GM21423 (cell line): ENCODE measurements around the gene PARN.
A peak's percentile ranks its signal among the peaks of the same experiment; 100 is the strongest.

Experiments
- ATAC-seq: cut with Tn5 transposase; IDR thresholded peaks from one replicate; pipeline ENCODE4 v1.9.1; 2021; ENCODE audit warnings: mild to moderate bottlenecking, moderate library complexity; ENCODE audit not compliant: unreplicated experiment

PARN gene

GRCh38 chr16:14530046-14530445, 100.0 kb downstream of the PARN start:
- ATAC-seq: no peak

DNA sequence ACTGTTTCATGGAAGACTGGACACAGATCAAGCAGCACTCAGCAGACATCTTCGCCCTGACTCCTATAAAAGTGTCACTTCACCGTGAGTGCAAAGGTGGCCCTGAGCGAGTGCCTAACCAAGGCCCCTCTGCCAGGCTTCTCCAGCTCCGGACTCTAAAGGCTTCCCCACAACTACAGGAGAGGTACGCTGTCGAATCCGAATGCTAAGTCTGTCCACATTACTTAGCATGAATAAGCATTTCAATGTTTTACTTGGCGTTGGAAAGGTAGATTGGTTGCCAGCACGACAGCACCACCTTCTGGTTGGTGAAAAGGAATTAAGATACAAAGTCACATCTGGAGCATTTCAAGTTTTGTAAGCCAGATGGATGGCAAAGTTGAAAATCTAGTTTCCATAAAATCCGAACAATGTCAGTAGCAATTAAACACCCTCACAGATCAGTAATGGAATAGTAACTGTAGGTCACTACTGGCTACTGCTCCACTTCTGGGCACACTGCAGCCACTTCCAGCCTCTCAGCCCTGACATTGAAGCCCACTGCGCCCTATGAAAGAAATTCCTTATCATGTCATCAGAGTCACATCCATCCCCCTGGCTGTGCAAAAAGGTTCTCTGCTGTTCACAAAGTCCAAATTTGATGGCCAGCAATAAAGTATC, 100.9 kb downstream of the PARN start:
- ATAC-seq: no peak

- no peak for ATAC-seq
Measured at GRCh38 chr16:14528306-14528705, 101.8 kb downstream of the PARN start.

DNA sequence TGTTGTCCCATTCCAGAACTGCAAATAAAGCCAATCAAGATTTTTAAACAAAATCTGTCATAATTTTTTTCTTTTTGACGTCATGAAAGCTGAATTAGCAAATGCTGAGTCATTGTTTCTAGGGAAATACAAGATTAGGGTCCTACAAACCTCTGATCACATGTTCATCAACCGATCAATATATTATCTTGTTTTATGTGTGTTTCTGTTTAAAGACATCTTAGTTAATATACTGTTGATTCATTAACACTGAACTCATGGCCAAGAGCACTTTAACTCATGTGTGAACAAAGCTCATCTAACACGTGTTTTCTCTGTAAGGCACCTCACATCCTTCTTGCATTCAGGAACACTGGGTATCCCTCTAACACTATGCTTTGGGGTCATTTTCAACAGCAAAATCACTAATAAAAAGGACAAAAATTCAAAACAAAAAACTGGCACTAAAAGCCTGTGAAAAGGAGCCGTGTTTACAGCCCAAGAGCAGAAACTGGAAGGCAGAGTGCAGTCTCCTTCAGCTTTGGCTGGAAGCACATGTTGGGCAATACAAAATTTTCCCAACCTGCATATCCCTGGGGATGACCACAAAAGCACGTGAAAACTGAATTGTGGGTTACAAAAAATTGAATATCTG, 102.5 kb downstream of the PARN start:
- ATAC-seq: no peak

- no peak for ATAC-seq
Measured at GRCh38 chr16:14525596-14525995, 104.5 kb downstream of the PARN start.

- ATAC-seq: no peak
Measured at GRCh38 chr16:14524979-14525378, 105.1 kb downstream of the PARN start.

GRCh38 chr16:14523632-14524031, 106.4 kb downstream of the PARN start:
- no peak for ATAC-seq

DNA sequence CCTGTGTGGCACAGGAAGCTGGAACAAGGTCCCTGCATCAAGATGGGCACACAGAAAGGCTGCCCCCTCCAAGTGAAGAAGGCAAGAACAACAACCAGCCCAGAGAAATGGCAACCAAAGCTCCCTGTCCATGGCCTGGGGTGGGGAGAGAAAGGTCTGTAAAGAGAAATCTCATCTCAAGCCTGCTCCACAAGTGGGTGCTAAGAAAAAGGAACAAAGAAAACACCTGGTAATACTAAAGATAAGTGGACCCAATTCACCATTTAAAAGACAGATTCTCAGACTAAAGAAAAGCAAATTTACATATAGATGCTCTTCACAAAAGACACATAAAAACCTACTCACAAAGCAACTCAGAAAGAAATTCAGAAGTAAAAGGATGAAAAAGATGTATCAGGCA, 107.4 kb downstream of the PARN start:
- ATAC-seq: no peak

GRCh38 chr16:14520753-14521152, 109.3 kb downstream of the PARN start:
- ATAC-seq: no peak

DNA sequence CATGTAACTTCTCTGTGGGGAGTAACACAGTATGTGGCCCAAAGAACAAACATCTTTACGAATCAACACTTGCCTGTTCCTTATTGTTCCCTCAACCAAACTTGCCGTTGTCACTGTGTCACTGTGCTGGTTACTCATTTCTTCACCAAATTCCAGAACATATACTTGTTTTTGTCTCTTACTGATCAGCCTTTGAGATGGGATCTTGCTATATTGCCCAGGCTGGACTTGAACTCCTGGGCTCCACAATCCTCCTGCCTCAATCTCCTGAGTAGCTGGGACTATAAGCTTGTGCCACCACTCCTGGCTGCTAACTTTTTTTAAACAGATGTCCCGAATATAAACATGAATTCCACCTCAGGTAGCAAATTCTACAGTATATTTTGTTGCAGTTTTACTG, 115.1 kb downstream of the PARN start:
- ATAC-seq: no peak

- no peak for ATAC-seq
Measured at GRCh38 chr16:14513389-14514107, 116.5 kb downstream of the PARN start.

DNA sequence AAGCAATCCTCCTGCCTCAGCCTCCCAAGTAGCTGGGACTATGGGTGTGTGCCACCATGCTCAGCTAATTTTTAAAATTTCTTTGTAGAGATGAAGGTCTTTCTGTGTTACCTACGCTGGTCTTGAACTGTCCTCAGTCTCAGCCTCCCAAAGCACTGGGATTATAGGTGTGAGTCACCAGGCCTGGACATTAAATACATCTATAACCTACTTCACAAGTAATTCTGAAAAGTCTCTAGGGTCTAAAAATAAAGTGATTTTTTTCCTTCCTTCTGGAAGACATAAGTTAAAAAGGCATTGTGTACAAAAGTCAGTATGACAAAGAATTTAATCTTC, 118.3 kb downstream of the PARN start:
- no peak for ATAC-seq

DNA sequence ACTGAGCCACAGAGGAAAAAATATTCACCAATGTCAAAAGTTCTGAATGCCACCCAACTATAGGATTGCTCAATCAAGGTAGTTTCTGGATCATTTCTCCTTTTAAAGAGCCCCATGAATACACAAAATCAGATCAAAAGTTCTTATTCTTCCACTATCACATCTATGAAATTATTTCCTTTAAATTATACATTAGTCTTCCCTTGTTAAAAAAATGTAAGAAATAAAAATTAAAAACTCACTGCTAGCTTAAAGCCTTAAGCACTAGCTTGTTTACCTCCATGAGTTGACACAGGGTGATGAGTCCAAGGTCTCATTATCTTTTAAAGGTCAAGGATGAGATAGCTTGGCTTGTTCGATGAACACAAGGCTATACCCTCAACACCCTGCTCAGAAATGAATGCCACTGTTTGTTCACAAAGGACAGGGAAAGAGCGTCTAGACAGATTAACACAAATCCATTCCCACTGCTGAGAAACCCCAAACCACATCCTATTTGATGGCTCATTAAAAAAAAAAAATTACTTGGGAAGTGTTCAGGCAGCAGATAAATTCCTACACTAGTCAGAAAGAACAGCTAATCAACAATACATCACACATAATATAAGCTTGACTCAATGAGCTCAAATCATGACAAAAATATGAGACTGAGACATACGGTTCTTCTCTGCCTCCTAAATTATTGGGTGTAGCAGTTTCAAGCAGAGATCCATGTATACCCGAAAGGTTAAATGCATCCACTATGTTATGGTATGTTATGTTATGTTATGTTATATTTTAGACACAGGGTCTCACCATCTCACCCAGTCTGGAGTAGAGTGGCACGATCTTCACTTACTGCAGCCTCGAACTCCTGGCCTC, 118.9 kb downstream of the PARN start:
- no peak for ATAC-seq

DNA sequence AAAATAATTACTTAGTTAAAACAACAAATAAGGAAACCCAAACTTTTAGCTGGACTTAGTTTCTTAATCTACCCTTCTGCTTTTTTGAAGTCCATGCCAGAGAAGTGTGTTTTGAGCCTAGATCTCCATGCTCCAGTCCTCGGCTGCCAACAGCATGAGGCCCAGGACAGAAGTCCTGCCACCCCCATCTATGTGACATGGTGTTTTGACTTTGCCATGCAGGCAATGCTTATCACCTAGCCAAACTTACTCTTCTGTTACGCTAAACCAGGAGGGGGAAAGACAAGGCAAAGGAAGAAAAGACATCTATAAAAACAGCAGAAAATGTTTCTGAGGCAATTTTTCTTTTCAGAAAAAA, 119.5 kb downstream of the PARN start:
- no peak for ATAC-seq

GRCh38 chr16:14509675-14510132, 120.4 kb downstream of the PARN start:
- ATAC-seq: no peak

- ATAC-seq: no peak
Measured at GRCh38 chr16:14509055-14509454, 121.0 kb downstream of the PARN start.

- ATAC-seq: no peak
Measured at GRCh38 chr16:14505846-14506245, 124.2 kb downstream of the PARN start.

GRCh38 chr16:14502932-14503741, 126.9 kb downstream of the PARN start:
- ATAC-seq: peak; percentile 77

DNA sequence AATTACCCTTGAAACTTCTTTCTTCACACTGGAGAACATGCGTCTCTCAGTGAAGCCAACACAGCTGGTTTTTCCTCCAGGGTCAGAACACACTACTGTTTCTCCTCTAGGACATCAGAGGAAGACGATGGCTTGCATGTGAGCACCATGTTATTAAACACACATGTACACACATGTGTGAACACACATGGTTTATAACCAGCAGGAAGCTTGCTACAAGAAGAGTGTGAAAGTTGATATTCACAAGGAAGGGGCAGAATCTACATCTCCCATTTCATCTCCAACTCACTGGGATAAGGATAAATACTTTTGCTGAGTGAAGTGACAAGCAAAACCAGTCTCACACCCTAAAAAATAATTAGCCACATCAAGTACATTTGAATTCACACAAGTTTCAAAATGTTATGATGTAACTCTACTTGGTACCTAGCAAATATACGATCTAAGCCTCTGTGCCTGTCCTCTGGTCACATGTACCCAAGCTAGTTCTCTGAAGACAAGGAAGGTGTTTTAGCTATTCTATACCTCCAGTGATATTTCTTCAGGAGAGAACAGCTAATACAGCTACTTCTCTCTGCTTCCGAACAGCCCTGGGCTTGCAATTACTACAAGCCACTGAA, 127.7 kb downstream of the PARN start:
- ATAC-seq: no peak
